Bronchial epithelial cell (primary cell): Measurements from ENCODE around the gene ESRRB. TPM values are rescaled to one million over a fixed set of nuclear protein-coding genes. Genes with fewer than 3 reads are reported as not detected.

Experiments used
- DNase-seq: peaks from one replicate; pipeline ENCODE4 v3.0.0-alpha.2; 2010; ENCODE audit warnings: low read depth
- FAIRE-seq: peaks from 2 replicates; lab custom pipeline; 2011; peaks lifted over from hg19 to GRCh38; lab: Jason Lieb, UNC
- H3K27me3 ChIP-seq: 2 replicates; pipeline ENCODE4 v1.5.1; 2011; ENCODE audit warnings: low read length; ENCODE audit not compliant: control insufficient read depth, insufficient read depth
- H3K36me3 ChIP-seq: 2 replicates; pipeline ENCODE4 v1.5.1; 2011; ENCODE audit warnings: low read length; ENCODE audit not compliant: control insufficient read depth, insufficient read depth
- H3K4me3 ChIP-seq: 2 replicates; pipeline ENCODE4 v1.5.1; 2011; ENCODE audit warnings: mild to moderate bottlenecking, low read depth, low read length, control low read depth
- total RNA-seq: library from RNA; depleted of rRNA; stranded (reverse); fragments of >200 nt; gene quantifications from 2 replicates; pipeline ENCODE4 v1.2.1, GENCODE V29; 2014
- TF ChIP-seq, protein P1 (sequence below): IDR thresholded peaks from 2 replicates; pipeline ENCODE4 v1.5.1; 2011; ENCODE audit warnings: mild to moderate bottlenecking, moderate library complexity, low read length, control low read depth, inconsistent platforms; ENCODE audit not compliant: insufficient read depth, severe bottlenecking

Gene ESRRB
- total RNA-seq, 1 donor from 2014 or later: not detected

DNA sequence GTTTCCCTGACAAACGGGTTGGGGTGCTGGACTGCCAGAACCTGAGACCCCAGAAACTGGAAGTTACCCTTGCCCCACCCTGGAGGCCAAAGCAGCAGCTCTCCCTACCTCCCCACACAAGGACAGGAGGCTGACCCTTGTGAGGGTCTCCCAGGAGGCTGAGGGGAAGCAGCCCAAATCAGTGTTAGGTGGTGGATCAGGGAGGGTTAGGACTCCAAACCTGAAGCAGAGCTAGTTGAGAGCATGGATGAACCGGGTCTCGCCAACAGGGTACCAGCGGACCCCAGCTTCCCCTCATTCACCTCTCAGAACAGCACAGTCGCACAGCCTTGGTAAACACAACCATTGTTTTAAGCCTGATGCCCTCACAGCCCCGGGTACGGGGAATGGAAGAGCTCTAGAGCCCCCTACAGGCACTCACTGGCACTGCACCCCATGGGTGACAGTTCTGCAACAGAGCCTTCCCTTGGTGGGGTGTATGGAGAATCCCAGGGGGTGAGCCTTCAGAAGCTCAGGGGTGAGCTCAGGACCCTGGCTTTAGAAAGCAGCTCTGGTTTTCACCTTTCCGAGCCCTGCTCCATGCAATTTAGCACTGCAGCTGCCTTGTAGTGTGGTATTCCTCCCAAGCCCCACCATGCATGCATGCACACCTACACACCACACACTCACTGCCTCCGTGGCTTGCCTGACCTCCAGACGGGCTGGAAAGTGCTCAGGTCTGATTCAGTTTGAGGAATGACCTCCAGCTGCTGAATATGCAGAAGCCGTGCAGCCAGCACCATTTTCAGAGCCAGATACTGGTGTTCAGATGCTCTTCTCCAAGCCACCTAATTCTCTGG lies 11.2 kb downstream of the ESRRB start:
- no peak for FAIRE-seq
- peak; percentile 35 for DNase-seq
- Histone ChIP-seq H3K27me3 (peaks cover 5% of the 10 kb centered on the region), H3K4me3 (no peak overlapping the region), H3K36me3 (no peaks in the 10 kb centered on the region)
- TF ChIP-seq, protein P1, sequence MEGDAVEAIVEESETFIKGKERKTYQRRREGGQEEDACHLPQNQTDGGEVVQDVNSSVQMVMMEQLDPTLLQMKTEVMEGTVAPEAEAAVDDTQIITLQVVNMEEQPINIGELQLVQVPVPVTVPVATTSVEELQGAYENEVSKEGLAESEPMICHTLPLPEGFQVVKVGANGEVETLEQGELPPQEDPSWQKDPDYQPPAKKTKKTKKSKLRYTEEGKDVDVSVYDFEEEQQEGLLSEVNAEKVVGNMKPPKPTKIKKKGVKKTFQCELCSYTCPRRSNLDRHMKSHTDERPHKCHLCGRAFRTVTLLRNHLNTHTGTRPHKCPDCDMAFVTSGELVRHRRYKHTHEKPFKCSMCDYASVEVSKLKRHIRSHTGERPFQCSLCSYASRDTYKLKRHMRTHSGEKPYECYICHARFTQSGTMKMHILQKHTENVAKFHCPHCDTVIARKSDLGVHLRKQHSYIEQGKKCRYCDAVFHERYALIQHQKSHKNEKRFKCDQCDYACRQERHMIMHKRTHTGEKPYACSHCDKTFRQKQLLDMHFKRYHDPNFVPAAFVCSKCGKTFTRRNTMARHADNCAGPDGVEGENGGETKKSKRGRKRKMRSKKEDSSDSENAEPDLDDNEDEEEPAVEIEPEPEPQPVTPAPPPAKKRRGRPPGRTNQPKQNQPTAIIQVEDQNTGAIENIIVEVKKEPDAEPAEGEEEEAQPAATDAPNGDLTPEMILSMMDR: peak; percentile 98

DNA sequence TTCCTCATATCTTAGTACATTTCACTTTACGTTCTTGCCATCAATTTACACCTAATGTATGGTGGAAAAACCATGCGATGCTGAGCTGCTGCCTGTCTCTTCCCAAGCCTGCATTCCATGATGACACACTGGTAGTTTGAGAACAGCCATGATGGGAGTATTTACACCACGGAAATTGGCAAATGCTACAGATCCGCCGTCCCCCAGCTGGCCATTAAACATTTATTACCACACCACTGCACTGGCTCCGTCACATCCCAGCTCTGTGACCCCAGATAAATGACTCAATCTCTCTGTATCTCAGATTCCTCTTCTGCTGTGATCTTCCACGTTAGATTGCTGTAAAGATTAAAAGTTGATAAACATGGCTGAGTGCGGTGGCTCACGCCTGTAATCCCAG lies 13.9 kb downstream of the ESRRB start:
- no peaks in the 10 kb centered on the region for H3K27me3 ChIP-seq
- no peaks in the 10 kb centered on the region for H3K36me3 ChIP-seq
- no peak overlapping the region for H3K4me3 ChIP-seq
- TF ChIP-seq, protein P1: no peak
- DNase-seq (no peak), FAIRE-seq (no peak)

DNA sequence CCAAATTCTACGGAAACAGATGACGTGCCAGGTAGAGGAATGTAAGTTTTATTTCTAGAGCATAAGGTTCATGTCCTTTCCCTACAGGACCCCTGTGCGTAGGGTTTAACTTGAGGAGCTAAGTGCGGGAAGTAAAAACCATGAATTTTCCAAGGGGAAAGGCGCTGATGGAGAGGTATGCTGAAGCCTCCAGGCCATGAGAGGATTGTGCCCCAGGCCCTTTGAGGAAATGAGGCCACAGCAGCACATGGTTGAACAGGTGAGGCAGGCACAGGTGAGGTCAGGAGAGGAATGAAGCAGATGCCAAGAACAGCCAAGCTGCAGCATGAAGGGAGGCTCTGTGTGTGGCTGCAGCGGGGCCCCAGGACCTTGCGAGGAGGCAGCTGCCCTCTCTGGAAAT lies 14.7 kb downstream of the ESRRB start:
- H3K36me3 ChIP-seq: no peaks in the 10 kb centered on the region
- no peak overlapping the region for H3K4me3 ChIP-seq
- no peak for DNase-seq
- H3K27me3 ChIP-seq: no peaks in the 10 kb centered on the region
- FAIRE-seq: no peak
- TF ChIP-seq, protein P1: no peak

DNA sequence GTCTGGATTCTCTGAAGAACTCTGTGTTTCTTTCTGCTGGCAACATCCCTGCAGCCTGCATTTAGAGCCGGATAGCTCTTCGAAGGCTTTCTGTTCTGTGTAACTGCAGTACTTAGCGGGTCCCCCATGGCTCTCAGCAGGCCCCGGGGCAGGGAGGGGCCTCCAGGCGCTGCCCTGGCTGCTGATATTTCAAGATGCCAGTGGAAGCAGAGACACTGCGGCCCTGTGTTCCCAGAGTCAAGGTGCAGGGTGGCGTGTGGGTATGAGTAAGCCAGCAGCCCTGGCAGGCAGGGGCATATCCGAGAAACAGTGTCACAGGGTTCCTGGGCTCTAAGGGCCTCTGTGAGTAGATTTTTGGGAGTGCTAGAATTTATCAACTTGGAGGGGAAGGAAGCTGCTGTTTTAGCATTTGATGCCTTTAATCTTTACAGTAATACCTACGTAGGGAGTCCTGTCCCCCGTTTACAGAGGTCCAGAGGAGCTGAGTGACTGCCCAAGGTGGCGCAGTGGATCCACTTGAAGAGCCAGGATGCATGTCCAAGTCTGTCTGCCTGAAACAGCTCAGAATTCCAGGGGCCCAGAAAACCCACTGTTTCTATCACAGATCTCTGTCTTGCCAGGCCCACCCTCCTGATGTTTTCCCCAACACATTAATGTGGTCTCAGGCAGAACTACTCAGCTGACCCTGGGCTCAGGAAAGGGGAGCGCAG lies 16.2 kb downstream of the ESRRB start:
- TF ChIP-seq, protein P1: no peak
- DNase-seq: peak; percentile 40
- Histone ChIP-seq H3K36me3 (no peaks in the 10 kb centered on the region), H3K27me3 (no peaks in the 10 kb centered on the region), H3K4me3 (no peak overlapping the region)
- FAIRE-seq: no peak

DNA sequence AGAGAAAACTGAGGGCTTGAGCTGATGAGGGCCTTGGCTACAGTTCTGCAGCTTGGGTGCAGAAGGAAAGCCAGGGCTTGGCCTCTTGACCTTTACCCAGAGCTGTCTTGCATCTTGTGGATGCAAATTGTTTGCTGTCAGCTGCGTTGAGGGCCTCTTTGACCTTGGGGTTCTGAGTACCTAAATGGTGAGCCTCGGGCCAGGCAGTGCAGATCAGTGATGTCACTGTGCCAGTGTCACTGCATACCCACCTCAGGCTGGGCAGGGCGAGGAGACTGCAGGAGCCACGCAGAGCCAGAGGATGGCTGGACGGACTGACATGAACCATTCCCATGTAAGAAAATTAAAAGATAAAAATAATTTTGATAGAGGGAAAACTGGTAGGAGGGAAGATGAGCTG lies 18.6 kb downstream of the ESRRB start:
- TF ChIP-seq, protein P1: no peak
- DNase-seq: no peak
- FAIRE-seq: no peak
- Histone ChIP-seq H3K27me3 (peaks cover 4% of the 10 kb centered on the region), H3K36me3 (no peaks in the 10 kb centered on the region), H3K4me3 (no peak overlapping the region)
